Heart left ventricle (tissue), 16 donors: Measurements from ENCODE around the gene OCIAD2. TPM values are rescaled to one million over a fixed set of nuclear protein-coding genes. Genes with fewer than 3 reads are reported as not detected.

Source experiments
- ATAC-seq, 4 donors: fragments of 200-7000 bp; cut with Tn5 transposase; one replicate each; pipeline ENCODE4 v1.9.1; 2020 to 2022; ENCODE audit warnings: moderate library complexity in 4 of 4, mild to moderate bottlenecking in 3 of 4, moderate number of reproducible peaks in 1 of 4
- DNase-seq, 5 donors: peaks; one replicate each; pipeline ENCODE4 v3.0.0-alpha.2; 2020
- H3K27ac ChIP-seq, 12 donors: fragments of 200-600 bp; sonication (generic) in 4 of 12; one replicate each; pipeline versions ENCODE4 v1.5.0 to v1.8.0; 2016 to 2022; ENCODE audit warnings: mild to moderate bottlenecking in 2 of 12
- H3K27me3 ChIP-seq, 9 donors: fragments of 200-600 bp; sonication (generic) in 2 of 9; one replicate each; pipeline versions ENCODE4 v1.5.1 to v1.8.0; 2016 to 2022; ENCODE audit warnings: mild to moderate bottlenecking in 3 of 9
- H3K36me3 ChIP-seq, 9 donors: fragments of 200-600 bp; sonication (generic) in 2 of 9; one replicate each; pipeline versions ENCODE4 v1.5.0 to v1.8.0; 2018 to 2022; ENCODE audit warnings: mild to moderate bottlenecking in 2 of 9
- H3K4me1 ChIP-seq, 12 donors: fragments of 200-600 bp; sonication (generic) in 4 of 12; one replicate each; pipeline versions ENCODE4 v1.5.0 to v1.8.0; 2016 to 2022; ENCODE audit warnings: mild to moderate bottlenecking in 3 of 12
- H3K4me3 ChIP-seq, 12 donors: fragments of 200-600 bp; sonication (generic) in 4 of 12; one replicate each; pipeline versions ENCODE4 v1.5.0 to v1.8.0; 2017 to 2022; ENCODE audit warnings: mild to moderate bottlenecking in 9 of 12, moderate library complexity in 4 of 12
- H3K9me3 ChIP-seq, 12 donors: fragments of 200-600 bp; sonication (generic) in 4 of 12; one replicate each; pipeline versions ENCODE4 v1.5.0 to v1.8.0; 2016 to 2022; ENCODE audit warnings: mild to moderate bottlenecking in 1 of 12
- POLR2A ChIP-seq, 2 donors: fragments of 450-650 bp; IDR thresholded peaks; one replicate each; pipeline ENCODE4 v1.6.1; 2017; ENCODE audit warnings: antibody characterized with exemption in 2 of 2, mild to moderate bottlenecking in 2 of 2, moderate library complexity in 2 of 2
- WGBS, 4 donors: extraction: QIAGEN DNeasy Blood & Tissue Kit in 2 of 4; methylation state at CpG; one replicate each; pipeline versions ENCODE4 v1.1.5 to v1.1.7; 2013 to 2018; 5-methylcytosine and 5-hydroxymethylcytosine counted together
- intact Hi-C, 10 donors: fragments of 100-400 bp; cut with DNase I; formaldehyde crosslinking; loops; one replicate each; pipeline versions ENCODE4 v1.11.1 to v1.14.2; 2022
- polyA plus RNA-seq, 2 donors: library from polyadenylated mRNA; stranded (reverse); fragments of 200-250 nt; gene quantifications; one replicate each; pipeline ENCODE4 v1.2.3, GENCODE V29; 2013
- total RNA-seq, 9 donors: library from RNA; depleted of rRNA in 2 of 9; stranded (reverse); fragments of >200 nt in 2 of 9; fragmentation: NEBNext Ultra II Directional in 3 of 9; extraction: Animal tissue kit (Norgen Biotek cat#: 25700) in 3 of 9; gene quantifications; one replicate each; pipeline versions ENCODE4 v1.1.0 to v1.2.4, GENCODE V29; 2016 to 2023
- TF ChIP-seq, protein P1 (sequence below), 12 donors: fragments of 200-600 bp; sonication (generic) in 4 of 12; IDR thresholded peaks; one replicate each; pipeline versions ENCODE4 v1.5.0 to v1.8.0; 2018 to 2022; ENCODE audit warnings: antibody characterized with exemption in 12 of 12, mild to moderate bottlenecking in 5 of 12
- donor health status: ischemic (EF 13 %, LVEDD 7.1; RV severe dilation, severe dysfunction).
- donor health status: healthy with polysubstance abuse.
- donor health status: DM: no; HTN: yes; CAD: no.
- donor health status: DM: no; HTN: no; CAD: no.
- donor health status: ischemic (EF 25% LVEDD 6.9; RV normal size, moderate dysfunction).
- donor health status: ischemic (EF 25% LVEDD 5.7; RV mildly dilated, moderate dysfunction).
- donor health status: healthy.
- donor health status: DM: yes; HTN: yes; CAD: no.
- donor health status: ischemic (EF 35%, LVEDD 5.7; RV mildly dilated, moderate dysfunction).
- donor health status: nonischemic (EF 11% LVEDD 7.7; RV severe dilation, severe dysfunction).
- donor health status: DM: yes; HTN: yes; CAD: no.
- donor health status: PGD.
- donor health status: ischemic (EF 29% LVEDD 5.4; RV normal size, mild dysfunction).
- donor health status: nonischemic (EF 23%, LVEDD 6.1; RV moderate dilation, normal function).

Gene OCIAD2
- total and polyA plus RNA-seq, 11 donors = 14.4 to 47.9 (median 22.7) TPM

GRCh38 chr4:48863728-48864127 is 42.8 kb downstream of the OCIAD2 start:
- DNase-seq (no peak), ATAC-seq (no peak)
- Histone ChIP-seq H3K9me3 (peaks cover 0 to 10% (median 0%) of the 10 kb centered on the region in 12 donors), H3K4me3 (no peak overlapping the region), H3K27ac (no peak overlapping the region), H3K27me3 (no peaks in the 10 kb centered on the region), H3K36me3 (peaks cover 0 to 35% (median 27%) of the 10 kb centered on the region in 9 donors), H3K4me1 (no peaks in the 10 kb centered on the region)
- intact Hi-C loops = no loop called here
- 89 to 96% (median 90%) methylated on average over 4 of the region's 4 CpGs for WGBS, 4 donors
- TF ChIP-seq POLR2A (IDR thresholded peaks at IDR 0.05) = no peak
- TF ChIP-seq, protein P1, sequence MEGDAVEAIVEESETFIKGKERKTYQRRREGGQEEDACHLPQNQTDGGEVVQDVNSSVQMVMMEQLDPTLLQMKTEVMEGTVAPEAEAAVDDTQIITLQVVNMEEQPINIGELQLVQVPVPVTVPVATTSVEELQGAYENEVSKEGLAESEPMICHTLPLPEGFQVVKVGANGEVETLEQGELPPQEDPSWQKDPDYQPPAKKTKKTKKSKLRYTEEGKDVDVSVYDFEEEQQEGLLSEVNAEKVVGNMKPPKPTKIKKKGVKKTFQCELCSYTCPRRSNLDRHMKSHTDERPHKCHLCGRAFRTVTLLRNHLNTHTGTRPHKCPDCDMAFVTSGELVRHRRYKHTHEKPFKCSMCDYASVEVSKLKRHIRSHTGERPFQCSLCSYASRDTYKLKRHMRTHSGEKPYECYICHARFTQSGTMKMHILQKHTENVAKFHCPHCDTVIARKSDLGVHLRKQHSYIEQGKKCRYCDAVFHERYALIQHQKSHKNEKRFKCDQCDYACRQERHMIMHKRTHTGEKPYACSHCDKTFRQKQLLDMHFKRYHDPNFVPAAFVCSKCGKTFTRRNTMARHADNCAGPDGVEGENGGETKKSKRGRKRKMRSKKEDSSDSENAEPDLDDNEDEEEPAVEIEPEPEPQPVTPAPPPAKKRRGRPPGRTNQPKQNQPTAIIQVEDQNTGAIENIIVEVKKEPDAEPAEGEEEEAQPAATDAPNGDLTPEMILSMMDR (IDR thresholded peaks at IDR 0.05) = no peak

GRCh38 chr4:48862661-48863060 is 43.9 kb downstream of the OCIAD2 start:
- Histone ChIP-seq H3K4me3 (no peak overlapping the region), H3K9me3 (peaks cover 0 to 10% (median 0%) of the 10 kb centered on the region in 12 donors), H3K4me1 (no peaks in the 10 kb centered on the region), H3K36me3 (peaks cover 3 to 45% (median 37%) of the 10 kb centered on the region in 9 donors), H3K27me3 (no peaks in the 10 kb centered on the region), H3K27ac (no peak overlapping the region)
- ATAC-seq (no peak), DNase-seq (no peak)
- WGBS, 4 donors = 67 to 76% (median 73%) methylated on average over 1 of the region's 1 CpG
- intact Hi-C loops = no loop called here
- TF ChIP-seq, protein P1 (IDR thresholded peaks at IDR 0.05) = no peak
- no peak for TF ChIP-seq POLR2A (IDR thresholded peaks at IDR 0.05)

- peaks cover 3 to 51% (median 44%) of the 10 kb centered on the region in 9 donors for H3K36me3 ChIP-seq
- no peak for TF ChIP-seq POLR2A (IDR thresholded peaks at IDR 0.05)
- TF ChIP-seq, protein P1 (IDR thresholded peaks at IDR 0.05) = no peak
- WGBS, 4 donors = 85 to 89% (median 86%) methylated on average over 3 of the region's 3 CpGs
- DNase-seq = no peak
- H3K4me1 ChIP-seq = no peaks in the 10 kb centered on the region
- peaks cover 0 to 10% (median 0%) of the 10 kb centered on the region in 12 donors for H3K9me3 ChIP-seq
- H3K4me3 ChIP-seq = no peak overlapping the region
- intact Hi-C loops = no loop called here
- no peak for ATAC-seq
- H3K27ac ChIP-seq = no peak overlapping the region
- no peaks in the 10 kb centered on the region for H3K27me3 ChIP-seq
Observed at GRCh38 chr4:48862038-48862437, 44.5 kb downstream of the OCIAD2 start.

- no peak for ATAC-seq
Observed at GRCh38 chr4:48858130-48858529, 48.4 kb downstream of the OCIAD2 start.

More at GRCh38 chr4:48858130-48858529, 48.4 kb downstream of the OCIAD2 start:
- H3K4me3 ChIP-seq = no peak overlapping the region
- H3K9me3 ChIP-seq = no peaks in the 10 kb centered on the region
- TF ChIP-seq POLR2A (IDR thresholded peaks at IDR 0.05) = no peak
- TF ChIP-seq, protein P1 (IDR thresholded peaks at IDR 0.05) = peak in 1 of 12 donors; percentile 7
- DNase-seq = no peak
- intact Hi-C loops = loop anchor here in 1 of 10 donors (10.0 kb wide), 1 partner anchor 273 kb away; no protein-coding TSS in a partner anchor
- H3K27me3 ChIP-seq = no peaks in the 10 kb centered on the region
- H3K27ac ChIP-seq = no peak overlapping the region
- no peaks in the 10 kb centered on the region for H3K4me1 ChIP-seq
- H3K36me3 ChIP-seq = peaks cover 3 to 90% (median 79%) of the 10 kb centered on the region in 9 donors
- WGBS, 4 donors = 94 to 95% (median 94%) methylated on average over 7 of the region's 7 CpGs
